Right lobe of liver (tissue), 4 donors: Measurements from ENCODE around the gene ARRB1.

ENCODE experiments used
- POLR2A ChIP-seq: fragments of 450-650 bp; IDR thresholded peaks from one replicate; pipeline ENCODE4 v1.6.1; 2017; ENCODE audit warnings: antibody characterized with exemption, mild to moderate bottlenecking
- TF ChIP-seq, protein P1 (sequence below), 4 donors: fragments of 200-600 bp in 3 of 4; fragments of 450-650 bp in 1 of 4; IDR thresholded peaks; one replicate each; pipeline versions ENCODE4 v1.5.1 to v1.8.0; 2016 to 2022; ENCODE audit warnings: antibody characterized with exemption in 4 of 4, mild to moderate bottlenecking in 2 of 4
- donor health status: DM: no; HTN: no; CAD: no.
- donor health status: DM: no; HTN: no; CAD: no.
- donor health status: DM: no; HTN: yes; CAD: no.

DNA sequence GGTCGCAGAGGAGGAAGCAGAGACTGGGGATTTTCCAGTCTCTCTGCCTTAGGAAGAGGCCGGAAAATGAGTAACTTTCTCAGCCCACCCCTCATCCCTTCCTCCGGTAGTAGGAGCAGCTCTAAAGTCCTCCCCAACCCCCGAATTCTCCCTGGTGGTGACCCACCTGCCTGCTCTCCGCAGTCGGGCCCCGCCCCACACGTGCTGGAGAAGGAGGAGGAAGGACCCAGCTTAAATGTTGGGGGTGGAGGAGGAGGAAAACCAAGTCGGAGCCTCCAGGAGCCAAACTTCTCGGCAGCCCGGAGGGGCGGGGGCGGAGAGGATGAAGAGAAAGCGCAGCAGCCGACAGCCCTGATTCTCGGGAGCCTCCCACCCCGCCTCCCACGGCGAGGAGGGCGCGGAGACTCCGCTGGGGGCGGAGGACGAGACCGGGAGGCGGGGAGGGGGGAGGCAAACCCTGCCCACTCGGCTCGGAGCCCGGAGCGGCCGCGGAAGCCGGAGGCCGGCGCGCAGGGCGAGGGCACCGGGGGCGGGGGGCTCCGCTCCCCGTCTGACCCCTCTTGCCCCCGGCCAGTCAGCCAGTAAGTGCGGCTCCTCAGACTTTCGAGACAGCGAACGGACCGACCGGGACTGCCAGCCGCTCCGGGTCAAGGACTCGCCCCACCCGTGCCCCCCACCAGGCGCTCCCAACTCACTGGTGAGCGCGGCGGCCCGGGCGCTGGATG is 111.0 kb downstream of the ARRB1 start, which contains the start of gene TPBGL:
- TF ChIP-seq, protein P1, sequence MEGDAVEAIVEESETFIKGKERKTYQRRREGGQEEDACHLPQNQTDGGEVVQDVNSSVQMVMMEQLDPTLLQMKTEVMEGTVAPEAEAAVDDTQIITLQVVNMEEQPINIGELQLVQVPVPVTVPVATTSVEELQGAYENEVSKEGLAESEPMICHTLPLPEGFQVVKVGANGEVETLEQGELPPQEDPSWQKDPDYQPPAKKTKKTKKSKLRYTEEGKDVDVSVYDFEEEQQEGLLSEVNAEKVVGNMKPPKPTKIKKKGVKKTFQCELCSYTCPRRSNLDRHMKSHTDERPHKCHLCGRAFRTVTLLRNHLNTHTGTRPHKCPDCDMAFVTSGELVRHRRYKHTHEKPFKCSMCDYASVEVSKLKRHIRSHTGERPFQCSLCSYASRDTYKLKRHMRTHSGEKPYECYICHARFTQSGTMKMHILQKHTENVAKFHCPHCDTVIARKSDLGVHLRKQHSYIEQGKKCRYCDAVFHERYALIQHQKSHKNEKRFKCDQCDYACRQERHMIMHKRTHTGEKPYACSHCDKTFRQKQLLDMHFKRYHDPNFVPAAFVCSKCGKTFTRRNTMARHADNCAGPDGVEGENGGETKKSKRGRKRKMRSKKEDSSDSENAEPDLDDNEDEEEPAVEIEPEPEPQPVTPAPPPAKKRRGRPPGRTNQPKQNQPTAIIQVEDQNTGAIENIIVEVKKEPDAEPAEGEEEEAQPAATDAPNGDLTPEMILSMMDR (IDR thresholded peaks at IDR 0.05), result no peak
- no peak for TF ChIP-seq POLR2A
